Measurements from ENCODE around the gene TBC1D22A.

The TBC1D22A gene

DNA sequence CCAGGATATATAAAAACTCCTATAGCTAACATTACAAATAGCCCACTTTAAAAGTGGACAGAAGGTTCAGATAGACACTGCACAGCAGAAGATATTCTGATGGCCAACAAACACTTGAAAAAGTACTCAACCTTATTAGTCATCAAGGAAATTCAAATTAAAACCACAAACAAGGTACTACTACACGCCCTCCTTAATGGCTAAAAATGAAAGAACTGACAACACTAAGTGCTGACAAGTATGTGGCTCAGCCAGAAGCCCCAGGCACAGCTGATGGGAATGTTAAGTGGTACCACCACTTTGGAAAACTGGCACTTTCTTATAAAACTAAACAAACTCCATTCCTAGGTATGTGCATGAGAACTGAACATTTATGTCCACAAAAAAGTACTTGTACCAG lies 320.1 kb downstream of the TBC1D22A start:
- DNase-seq (ENCODE audit: low read depth) = no peak
- TF ChIP-seq, protein P1, sequence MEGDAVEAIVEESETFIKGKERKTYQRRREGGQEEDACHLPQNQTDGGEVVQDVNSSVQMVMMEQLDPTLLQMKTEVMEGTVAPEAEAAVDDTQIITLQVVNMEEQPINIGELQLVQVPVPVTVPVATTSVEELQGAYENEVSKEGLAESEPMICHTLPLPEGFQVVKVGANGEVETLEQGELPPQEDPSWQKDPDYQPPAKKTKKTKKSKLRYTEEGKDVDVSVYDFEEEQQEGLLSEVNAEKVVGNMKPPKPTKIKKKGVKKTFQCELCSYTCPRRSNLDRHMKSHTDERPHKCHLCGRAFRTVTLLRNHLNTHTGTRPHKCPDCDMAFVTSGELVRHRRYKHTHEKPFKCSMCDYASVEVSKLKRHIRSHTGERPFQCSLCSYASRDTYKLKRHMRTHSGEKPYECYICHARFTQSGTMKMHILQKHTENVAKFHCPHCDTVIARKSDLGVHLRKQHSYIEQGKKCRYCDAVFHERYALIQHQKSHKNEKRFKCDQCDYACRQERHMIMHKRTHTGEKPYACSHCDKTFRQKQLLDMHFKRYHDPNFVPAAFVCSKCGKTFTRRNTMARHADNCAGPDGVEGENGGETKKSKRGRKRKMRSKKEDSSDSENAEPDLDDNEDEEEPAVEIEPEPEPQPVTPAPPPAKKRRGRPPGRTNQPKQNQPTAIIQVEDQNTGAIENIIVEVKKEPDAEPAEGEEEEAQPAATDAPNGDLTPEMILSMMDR (IDR thresholded peaks at IDR 0.05; ENCODE audit: insufficient read depth, low read depth, low read length, missing control alignments) = no peak
- H3K4me3 ChIP-seq (ENCODE audit: low read length) = no peak overlapping the region

DNA sequence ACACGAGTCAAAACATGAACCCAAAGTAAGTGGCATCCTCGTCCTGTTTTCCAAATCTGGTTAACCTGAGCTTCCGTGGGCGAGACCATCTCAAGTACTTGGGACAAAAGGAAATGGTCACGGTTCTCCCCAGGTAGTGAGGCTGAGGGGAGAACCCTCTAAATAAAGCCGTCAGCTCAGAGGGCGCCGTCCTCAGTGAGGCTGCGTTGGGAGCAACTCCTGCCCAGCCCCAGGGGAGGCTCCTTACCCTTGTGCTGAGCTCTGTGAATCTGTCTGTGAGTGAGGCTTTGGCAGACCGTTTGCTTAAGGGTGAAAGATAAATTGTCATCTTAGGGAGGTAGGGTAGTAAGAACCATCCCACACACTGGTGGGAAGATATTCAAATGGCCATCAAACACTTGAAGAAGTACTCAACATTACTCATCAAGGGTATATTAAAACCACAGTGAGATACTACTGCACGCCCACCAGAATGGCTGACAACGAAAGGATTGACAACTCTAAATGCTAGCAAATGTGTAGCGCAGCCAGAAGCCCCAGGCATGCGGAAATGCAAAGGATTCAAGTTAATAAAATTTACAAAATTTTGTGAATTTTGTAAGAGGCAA lies 321.0 kb downstream of the TBC1D22A start:
- DNase-seq (ENCODE audit: low read depth) = no peak
- TF ChIP-seq, protein P1 (IDR thresholded peaks at IDR 0.05; ENCODE audit: insufficient read depth, low read depth, low read length, missing control alignments) = no peak

DNA sequence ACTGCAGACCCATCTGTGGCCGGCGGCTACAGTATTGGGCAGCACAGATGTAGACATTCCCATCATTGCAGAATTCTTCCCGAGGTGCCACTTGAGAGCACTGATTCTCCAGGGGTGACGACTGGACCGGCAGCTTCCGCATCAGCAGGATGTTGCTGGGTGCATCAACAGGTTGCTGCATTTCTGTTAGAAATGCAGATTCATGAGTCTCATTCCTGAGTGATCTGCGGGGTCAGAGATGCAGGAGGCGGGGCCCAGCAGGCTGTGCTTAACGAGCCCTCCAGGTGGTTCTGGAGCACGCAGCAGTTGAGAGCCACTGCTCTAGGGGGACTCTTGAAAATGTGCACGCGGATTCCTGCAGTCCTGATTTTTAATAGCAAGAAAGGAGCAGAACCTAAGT lies 321.8 kb downstream of the TBC1D22A start:
- TF ChIP-seq, protein P1 (IDR thresholded peaks at IDR 0.05; ENCODE audit: insufficient read depth, low read depth, low read length, missing control alignments) = no peak
- no peak for DNase-seq (ENCODE audit: low read depth)
- H3K4me3 ChIP-seq (ENCODE audit: low read length) = no peak overlapping the region

More for the DNA sequence above, 321.0 kb downstream of the TBC1D22A start:
- no peak overlapping the region for H3K4me3 ChIP-seq (ENCODE audit: low read length)

DNA sequence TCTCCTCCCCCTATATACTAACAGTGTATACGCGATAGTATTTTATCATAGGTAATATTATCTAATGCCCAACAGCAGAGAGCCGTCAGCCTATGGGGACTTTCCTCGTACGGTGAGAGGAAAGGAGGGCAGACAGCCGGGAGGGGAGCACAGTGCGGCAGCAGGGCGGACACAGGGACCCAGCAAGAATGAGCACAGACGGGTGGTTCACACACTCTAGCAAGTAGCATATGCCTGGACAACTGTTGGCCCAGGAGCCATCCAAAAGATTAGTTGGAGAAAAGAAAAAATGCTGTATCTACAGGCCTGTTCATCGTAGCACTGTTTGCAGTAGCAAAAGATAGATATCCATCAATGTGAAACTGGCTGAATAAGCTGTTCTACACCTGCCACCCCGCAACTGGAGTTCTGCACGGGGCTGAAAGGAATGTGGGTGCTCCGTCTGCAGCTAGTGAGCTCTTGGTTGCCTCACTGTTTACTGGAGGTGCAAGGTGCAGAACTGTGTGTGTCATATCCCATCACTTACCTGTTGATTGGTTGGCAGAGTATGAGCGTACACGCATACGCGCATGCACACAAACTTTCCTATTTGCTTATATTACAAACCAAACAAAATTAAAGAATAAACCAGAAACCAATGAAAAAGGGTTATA lies 324.3 kb downstream of the TBC1D22A start:
- DNase-seq (ENCODE audit: low read depth) = no peak
- TF ChIP-seq, protein P1 (IDR thresholded peaks at IDR 0.05; ENCODE audit: insufficient read depth, low read depth, low read length, missing control alignments) = no peak
- H3K4me3 ChIP-seq (ENCODE audit: low read length) = no peak overlapping the region

DNA sequence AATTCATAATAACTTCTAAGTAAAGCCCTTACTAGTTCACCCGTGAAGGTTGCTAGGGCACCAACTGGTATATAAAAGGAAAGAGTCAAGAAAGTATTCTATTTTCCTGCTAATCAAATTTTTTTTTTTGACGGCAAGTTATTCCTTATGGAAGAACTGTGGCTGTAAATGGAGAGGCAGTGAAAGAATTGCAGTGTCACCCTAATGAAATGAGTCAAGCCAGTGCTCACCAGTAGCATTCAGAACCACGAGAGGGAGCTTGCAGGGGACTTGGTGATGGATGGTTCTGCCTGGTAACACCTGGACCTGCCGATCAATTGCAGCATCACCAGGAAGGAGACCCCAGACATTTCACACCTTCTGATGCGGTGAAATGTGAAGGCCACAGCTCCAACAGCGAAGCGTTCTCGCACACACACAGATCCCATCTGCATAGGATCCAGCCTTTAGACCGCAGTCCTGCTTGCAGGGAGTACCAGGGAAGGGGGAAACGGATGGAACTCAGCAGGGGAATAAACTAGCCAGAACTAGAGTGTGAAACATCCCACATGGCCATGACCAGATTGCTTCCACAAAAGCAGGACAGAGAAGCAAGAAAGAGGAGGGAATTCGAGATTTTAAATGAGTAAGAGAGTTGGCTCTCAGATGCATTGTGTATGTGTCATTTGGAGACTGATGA lies 326.2 kb downstream of the TBC1D22A start:
- no peak for DNase-seq (ENCODE audit: low read depth)
- no peak overlapping the region for H3K4me3 ChIP-seq (ENCODE audit: low read length)
- TF ChIP-seq, protein P1 (IDR thresholded peaks at IDR 0.05; ENCODE audit: insufficient read depth, low read depth, low read length, missing control alignments) = no peak

DNA sequence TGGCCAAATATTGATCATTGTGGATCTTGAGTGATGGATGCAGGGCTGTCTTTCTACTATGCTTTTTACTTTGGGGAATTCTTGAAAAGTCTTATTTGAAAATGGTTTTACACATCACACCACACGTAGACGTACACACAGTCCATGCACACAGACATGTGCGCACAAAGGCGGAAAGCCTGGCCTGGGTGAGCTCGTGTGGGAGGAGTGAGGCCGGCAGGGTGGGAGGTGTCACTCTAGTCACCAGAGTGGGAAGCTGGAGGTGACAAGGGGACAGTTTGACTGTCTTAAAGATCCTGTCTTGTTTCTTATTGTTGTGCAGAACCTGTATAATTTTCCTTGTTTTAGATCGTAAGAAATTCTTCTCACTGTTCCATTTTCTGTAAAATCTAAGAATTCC lies 326.9 kb downstream of the TBC1D22A start:
- no peak for DNase-seq (ENCODE audit: low read depth)
- TF ChIP-seq, protein P1 (IDR thresholded peaks at IDR 0.05; ENCODE audit: insufficient read depth, low read depth, low read length, missing control alignments) = no peak
- H3K4me3 ChIP-seq (ENCODE audit: low read length) = no peak overlapping the region

All from epithelial cell of esophagus (primary cell).